ENCODE results near the gene FOXO6. TPM values are rescaled to one million over a fixed set of nuclear protein-coding genes. Genes with fewer than 3 reads are reported as not detected.

FOXO6 gene
- total RNA-seq, 1 experiment from 2014 or later, result 0.59 TPM

GRCh38 chr1:41390166-41390565 lies 28.9 kb downstream of the FOXO6 start:
- H3K36me3 Mint-ChIP-seq (ENCODE audit: insufficient read depth, unreplicated experiment), result peaks cover 6% of the 10 kb centered on the region
- H3K27me3 ChIP-seq (replicated peaks; ENCODE audit: control insufficient read depth, insufficient read depth, low read length), result no peaks in the 10 kb centered on the region
- no TSS peak for BruUV-seq (replicated peaks)
- H3K4me1 ChIP-seq, result peaks cover 5% of the 10 kb centered on the region; the same call in 1 of the 2 replicates
- DNase-seq, result no peak
- TF ChIP-seq CTCF (IDR thresholded peaks at IDR 0.05; ENCODE audit: insufficient read depth in 1 of 2, low read depth in 1 of 2, low read length in 1 of 2, severe bottlenecking in 1 of 2, unreplicated experiment in 1 of 2), result no peak
- H3K4me3 Mint-ChIP-seq (ENCODE audit: unreplicated experiment), result no peak overlapping the region
- H3K9me3 Mint-ChIP-seq (ENCODE audit: unreplicated experiment), result no peaks in the 10 kb centered on the region
- intact Hi-C loops (cut with micrococcal nuclease; ENCODE audit: unreplicated experiment), result no loop called here
- no peak overlapping the region for H3K4me3 ChIP-seq (ENCODE audit: low read depth, low read length)
- no peaks in the 10 kb centered on the region for H3K9me3 ChIP-seq
- peaks cover 6% of the 10 kb centered on the region for H3K27me3 Mint-ChIP-seq (ENCODE audit: insufficient read depth, unreplicated experiment)
- CTCF ChIA-PET, result no interaction called here
- H3K27ac Mint-ChIP-seq (ENCODE audit: unreplicated experiment), result no peak overlapping the region
- POLR2A ChIA-PET, result no interaction called here
- peaks cover 9% of the 10 kb centered on the region for H3K4me1 Mint-ChIP-seq (ENCODE audit: low read depth, unreplicated experiment)
- no peaks in the 10 kb centered on the region for H3K36me3 ChIP-seq (ENCODE audit: control insufficient read depth, insufficient read depth, low read length)

GRCh38 chr1:41390573-41390972 lies 29.3 kb downstream of the FOXO6 start:
- POLR2A ChIA-PET, result no interaction called here
- Mint-ChIP-seq H3K4me1 (ENCODE audit: low read depth, unreplicated experiment) (peaks cover 9% of the 10 kb centered on the region), H3K9me3 (ENCODE audit: unreplicated experiment) (no peaks in the 10 kb centered on the region), H3K27me3 (ENCODE audit: insufficient read depth, unreplicated experiment) (peaks cover 6% of the 10 kb centered on the region), H3K27ac (ENCODE audit: unreplicated experiment) (no peak overlapping the region), H3K36me3 (ENCODE audit: insufficient read depth, unreplicated experiment) (peaks cover 3% of the 10 kb centered on the region), H3K4me3 (ENCODE audit: unreplicated experiment) (no peak overlapping the region)
- CTCF ChIA-PET, result no interaction called here
- H3K9me3 ChIP-seq, result no peaks in the 10 kb centered on the region
- H3K27me3 ChIP-seq (replicated peaks; ENCODE audit: control insufficient read depth, insufficient read depth, low read length), result no peaks in the 10 kb centered on the region
- no peaks in the 10 kb centered on the region for H3K36me3 ChIP-seq (ENCODE audit: control insufficient read depth, insufficient read depth, low read length)
- intact Hi-C loops (cut with micrococcal nuclease; ENCODE audit: unreplicated experiment), result no loop called here
- no peak for TF ChIP-seq CTCF (IDR thresholded peaks at IDR 0.05; ENCODE audit: insufficient read depth in 1 of 2, low read depth in 1 of 2, low read length in 1 of 2, severe bottlenecking in 1 of 2, unreplicated experiment in 1 of 2)
- peaks cover 5% of the 10 kb centered on the region; the same call in 1 of the 2 replicates for H3K4me1 ChIP-seq
- DNase-seq, result no peak
- H3K4me3 ChIP-seq (ENCODE audit: low read depth, low read length), result no peak overlapping the region
- BruUV-seq (replicated peaks), result no TSS peak

- Mint-ChIP-seq H3K27ac (ENCODE audit: unreplicated experiment) (no peak overlapping the region), H3K36me3 (ENCODE audit: insufficient read depth, unreplicated experiment) (no peaks in the 10 kb centered on the region), H3K9me3 (ENCODE audit: unreplicated experiment) (no peaks in the 10 kb centered on the region), H3K4me1 (ENCODE audit: low read depth, unreplicated experiment) (peaks cover 9% of the 10 kb centered on the region), H3K4me3 (ENCODE audit: unreplicated experiment) (no peak overlapping the region), H3K27me3 (ENCODE audit: insufficient read depth, unreplicated experiment) (peaks cover 9% of the 10 kb centered on the region)
- Histone ChIP-seq H3K9me3 (no peaks in the 10 kb centered on the region), H3K4me3 (ENCODE audit: low read depth, low read length) (no peak overlapping the region), H3K4me1 (peaks cover 5% of the 10 kb centered on the region; the same call in 1 of the 2 replicates), H3K36me3 (ENCODE audit: control insufficient read depth, insufficient read depth, low read length) (no peaks in the 10 kb centered on the region), H3K27me3 (replicated peaks; ENCODE audit: control insufficient read depth, insufficient read depth, low read length) (no peaks in the 10 kb centered on the region)
- ChIA-PET POLR2A (interaction anchor here (0.5 kb wide), 1 partner anchor 14 kb away, joined by 3 read pairs; no protein-coding TSS in a partner anchor), CTCF (no interaction called here)
- no TSS peak for BruUV-seq (replicated peaks)
- intact Hi-C loops (cut with micrococcal nuclease; ENCODE audit: unreplicated experiment), result no loop called here
- DNase-seq, result no peak
- no peak for TF ChIP-seq CTCF (IDR thresholded peaks at IDR 0.05; ENCODE audit: insufficient read depth in 1 of 2, low read depth in 1 of 2, low read length in 1 of 2, severe bottlenecking in 1 of 2, unreplicated experiment in 1 of 2)
Observed at GRCh38 chr1:41391834-41392527, 30.7 kb downstream of the FOXO6 start.
